ENCODE results near the gene TRIML1. TPM values are rescaled to one million over a fixed set of nuclear protein-coding genes. Genes with fewer than 3 reads are reported as not detected.

Gene TRIML1
- total RNA-seq, result not detected
- long read RNA-seq, donor 1, result 0 reads
- long read RNA-seq, donor 2, result 0 reads

GRCh38 chr4:188139141-188139540 lies at the start of gene TRIML1:
Gene TRIML1 (plus strand): TSS chr4:188139441. CDS start chr4:188139559, 118 bp downstream.
- TF ChIP-seq, protein P1, sequence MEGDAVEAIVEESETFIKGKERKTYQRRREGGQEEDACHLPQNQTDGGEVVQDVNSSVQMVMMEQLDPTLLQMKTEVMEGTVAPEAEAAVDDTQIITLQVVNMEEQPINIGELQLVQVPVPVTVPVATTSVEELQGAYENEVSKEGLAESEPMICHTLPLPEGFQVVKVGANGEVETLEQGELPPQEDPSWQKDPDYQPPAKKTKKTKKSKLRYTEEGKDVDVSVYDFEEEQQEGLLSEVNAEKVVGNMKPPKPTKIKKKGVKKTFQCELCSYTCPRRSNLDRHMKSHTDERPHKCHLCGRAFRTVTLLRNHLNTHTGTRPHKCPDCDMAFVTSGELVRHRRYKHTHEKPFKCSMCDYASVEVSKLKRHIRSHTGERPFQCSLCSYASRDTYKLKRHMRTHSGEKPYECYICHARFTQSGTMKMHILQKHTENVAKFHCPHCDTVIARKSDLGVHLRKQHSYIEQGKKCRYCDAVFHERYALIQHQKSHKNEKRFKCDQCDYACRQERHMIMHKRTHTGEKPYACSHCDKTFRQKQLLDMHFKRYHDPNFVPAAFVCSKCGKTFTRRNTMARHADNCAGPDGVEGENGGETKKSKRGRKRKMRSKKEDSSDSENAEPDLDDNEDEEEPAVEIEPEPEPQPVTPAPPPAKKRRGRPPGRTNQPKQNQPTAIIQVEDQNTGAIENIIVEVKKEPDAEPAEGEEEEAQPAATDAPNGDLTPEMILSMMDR (IDR thresholded peaks at IDR 0.05), result no peak
- intact Hi-C loops (cut with DNase I, micrococcal nuclease), result no loop called here
- ATAC-seq, result no peak
- no peaks in the 10 kb centered on the region for H3K36me3 ChIP-seq (ENCODE audit: low read depth)
- no peaks in the 10 kb centered on the region for H3K4me1 ChIP-seq (ENCODE audit: low read depth)
- DNase-seq, result no peak
- no peak within 1 kb of the TSS for H3K4me3 ChIP-seq
- no peaks in the 10 kb centered on the region for H3K9me3 ChIP-seq

DNA sequence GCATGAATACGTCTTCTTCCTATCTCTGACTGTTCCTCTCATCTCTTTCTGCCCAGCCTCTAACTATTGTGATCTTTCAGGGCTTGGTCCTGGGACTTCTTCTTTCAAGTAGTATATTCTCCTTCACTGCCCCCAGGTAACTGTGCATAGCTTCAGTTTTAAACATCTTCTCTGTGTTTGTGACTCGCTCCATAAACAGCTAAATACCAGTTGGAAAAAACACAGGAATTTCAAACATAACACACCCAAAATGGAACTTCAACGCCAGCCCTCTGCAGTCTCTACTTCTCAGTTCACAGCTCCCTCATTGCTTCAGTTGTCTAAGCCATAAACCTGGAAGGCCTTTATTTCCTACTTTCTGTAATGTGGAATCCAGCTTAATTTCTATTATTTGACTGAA lies 46.4 kb upstream of the TRIML1 start:
- intact Hi-C loops (cut with DNase I, micrococcal nuclease), result no loop called here
- ATAC-seq, result no peak

GRCh38 chr4:188106454-188106853 lies 32.8 kb upstream of the TRIML1 start:
- DNase-seq (no peak), ATAC-seq (no peak)
- Histone ChIP-seq H3K36me3 (ENCODE audit: low read depth) (no peaks in the 10 kb centered on the region), H3K9me3 (no peaks in the 10 kb centered on the region), H3K4me1 (ENCODE audit: low read depth) (no peaks in the 10 kb centered on the region), H3K4me3 (no peak overlapping the region)
- TF ChIP-seq, protein P1 (IDR thresholded peaks at IDR 0.05), result no peak
- intact Hi-C loops (cut with DNase I, micrococcal nuclease), result no loop called here

More for the DNA sequence above, 46.4 kb upstream of the TRIML1 start:
- no peaks in the 10 kb centered on the region for H3K36me3 ChIP-seq (ENCODE audit: low read depth)
- H3K9me3 ChIP-seq, result no peaks in the 10 kb centered on the region
- no peak for DNase-seq
- H3K4me3 ChIP-seq, result no peak overlapping the region
- TF ChIP-seq, protein P1 (IDR thresholded peaks at IDR 0.05), result no peak
- no peaks in the 10 kb centered on the region for H3K4me1 ChIP-seq (ENCODE audit: low read depth)

DNA sequence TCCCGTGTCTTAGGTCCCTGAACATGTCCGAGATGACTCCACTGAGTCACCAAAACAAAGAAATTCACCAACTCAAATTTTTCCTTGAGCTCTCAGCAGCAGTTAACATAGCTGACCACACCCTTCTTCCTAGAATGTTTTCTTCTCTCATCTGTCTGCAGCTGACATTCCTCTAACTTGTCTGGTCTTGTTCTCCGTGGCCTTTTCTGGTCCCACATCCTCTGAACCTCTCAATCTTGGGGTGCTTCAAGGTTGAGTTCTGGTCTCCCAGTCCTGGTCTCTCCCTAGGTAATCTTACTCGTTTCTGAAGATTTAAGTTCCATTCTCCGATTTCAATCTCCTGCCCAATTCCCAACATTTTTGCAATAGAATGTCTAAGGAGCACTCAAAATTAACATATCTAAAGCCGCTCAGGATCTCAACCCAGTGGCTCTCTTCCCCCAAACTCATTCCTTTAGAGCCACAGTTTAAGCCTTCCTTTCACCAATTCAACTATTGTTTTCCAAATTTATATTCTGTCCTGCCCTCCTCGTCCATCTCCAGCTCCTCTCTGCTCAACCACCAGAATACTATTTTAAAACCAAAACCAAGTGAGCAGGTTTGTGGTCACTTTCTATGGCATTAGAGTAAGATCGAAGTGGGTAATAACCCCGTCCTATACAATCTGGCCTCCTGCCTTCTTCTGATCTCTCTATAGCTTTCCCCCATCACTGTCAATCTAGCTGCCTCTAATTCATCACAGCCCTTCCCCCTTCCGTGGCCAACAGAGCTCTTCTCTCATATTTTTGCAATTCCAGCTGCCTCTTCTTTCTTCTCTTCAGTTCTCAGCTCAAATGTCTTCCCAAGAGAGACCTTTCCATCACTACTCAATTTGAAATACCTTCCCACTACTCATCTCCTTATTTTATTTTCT lies 31.1 kb upstream of the TRIML1 start:
- Histone ChIP-seq H3K36me3 (ENCODE audit: low read depth) (no peaks in the 10 kb centered on the region), H3K9me3 (no peaks in the 10 kb centered on the region), H3K4me1 (ENCODE audit: low read depth) (no peaks in the 10 kb centered on the region), H3K4me3 (no peak overlapping the region)
- TF ChIP-seq, protein P1 (IDR thresholded peaks at IDR 0.05), result no peak
- no peak for DNase-seq
- intact Hi-C loops (cut with DNase I, micrococcal nuclease), result no loop called here
- ATAC-seq, result no peak

DNA sequence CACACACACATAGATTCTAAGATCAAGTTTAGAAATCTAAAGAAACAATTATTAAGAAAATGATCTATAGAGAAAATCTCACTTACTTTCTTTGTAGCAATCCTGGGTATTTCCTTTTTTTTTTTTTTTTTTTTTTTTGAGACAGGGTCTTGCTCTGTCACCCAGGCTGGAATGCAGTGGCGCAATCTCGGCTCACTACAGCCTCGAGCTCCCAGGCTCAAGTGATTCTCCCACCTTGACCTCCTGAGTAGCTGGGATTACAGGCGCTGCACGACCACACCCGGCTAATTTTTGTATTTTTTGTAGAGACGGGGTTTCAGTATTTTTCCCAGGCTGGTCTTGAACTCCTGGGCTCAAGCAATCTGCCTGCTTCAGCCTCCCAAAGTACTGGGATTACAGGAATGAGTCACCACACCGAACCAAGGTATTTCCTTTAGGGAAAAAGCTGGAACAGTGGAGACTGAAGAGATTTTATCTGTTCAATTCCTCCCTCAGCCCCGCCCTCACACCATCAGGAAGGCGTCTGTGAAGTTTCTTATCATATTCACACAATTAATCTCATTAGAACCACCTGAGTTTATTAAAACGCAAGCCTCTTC lies 30.0 kb upstream of the TRIML1 start, which contains the start of gene TRIML2:
Gene TRIML2 (minus strand): TSS at position 447 of the 599 bp plus-strand sequence. CDS start 4,235 bp downstream, outside the sequence.
- no peak within 1 kb of the TSS for H3K4me3 ChIP-seq
- TF ChIP-seq, protein P1 (IDR thresholded peaks at IDR 0.05), result no peak
- no peaks in the 10 kb centered on the region for H3K9me3 ChIP-seq
- intact Hi-C loops (cut with DNase I, micrococcal nuclease), result no loop called here
- no peaks in the 10 kb centered on the region for H3K36me3 ChIP-seq (ENCODE audit: low read depth)
- ATAC-seq (no peak), DNase-seq (no peak)
- no peaks in the 10 kb centered on the region for H3K4me1 ChIP-seq (ENCODE audit: low read depth)

Data from mucosa of descending colon (tissue), 3 donors.